ENCODE data around the gene CASP4. TPM values are rescaled to one million over a fixed set of nuclear protein-coding genes. Genes with fewer than 3 reads are reported as not detected.
"Not testable (repeated sequence)": the region's sequence is repeated elsewhere in the genome, so short reads cannot be mapped to it uniquely, and the experiment has no call there.

Gene CASP4
- polyA plus RNA-seq (ENCODE audit: insufficient read length in 3 of 3): 10 to 100 TPM; 22.5 to 26.9 (median 23.1) TPM

DNA sequence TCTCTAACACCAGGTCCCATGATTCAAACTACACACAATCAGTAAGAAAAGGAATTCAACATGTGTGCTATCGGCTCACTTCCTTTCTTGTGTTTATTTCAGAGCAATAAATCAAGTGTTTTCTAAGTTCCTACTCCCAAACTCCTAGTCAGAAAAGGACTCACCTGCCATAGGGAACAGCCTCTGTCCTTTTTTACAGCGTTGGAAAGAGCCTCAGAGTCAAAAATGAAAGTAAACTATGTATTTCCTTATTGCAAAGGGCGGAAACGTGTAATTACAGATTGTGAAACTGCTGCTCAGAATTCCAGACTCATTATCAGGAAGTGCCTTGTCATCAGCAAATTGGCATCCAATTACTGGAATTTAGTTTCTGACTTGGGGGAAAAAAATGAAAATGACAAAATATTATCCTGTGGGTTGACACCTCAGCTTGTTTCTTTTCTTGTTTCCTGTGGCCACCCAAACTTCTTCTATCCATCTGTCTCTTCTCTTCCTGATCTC is at the start of gene CASP4:
Gene CASP4, minus strand, starts transcription at position 220 of the 501 bp plus-strand sequence. Its CDS starts 49 bp downstream, at position 171.
- DNase-seq (ENCODE audit: low read depth in 3 of 3, low spot score in 2 of 3): peak in 1 of 3 donors; percentile 14

DNA sequence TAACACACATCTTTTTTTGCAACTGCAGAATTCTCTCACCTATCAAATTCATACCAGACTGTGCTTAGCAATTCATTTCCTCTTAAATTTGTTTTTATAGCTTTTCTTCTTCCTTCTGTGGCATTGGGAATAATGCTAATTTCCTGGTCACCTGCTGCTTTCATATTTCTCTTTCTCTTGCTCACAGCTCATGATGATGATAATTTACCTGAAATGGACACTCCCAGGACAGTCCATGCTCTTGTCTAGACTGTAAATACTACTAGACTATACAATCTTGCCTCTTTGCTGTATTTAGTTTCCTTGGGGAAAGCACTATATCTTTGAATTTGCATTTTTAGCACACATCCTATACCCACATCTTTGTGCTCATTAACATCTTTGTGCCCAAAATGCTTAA is 39.1 kb upstream of the CASP4 start:
- DNase-seq (ENCODE audit: low read depth in 3 of 3, low spot score in 2 of 3): no peak

- no peak for DNase-seq (ENCODE audit: low read depth in 3 of 3, low spot score in 2 of 3)
These were observed 37.1 kb upstream of the CASP4 start for GRCh38 chr11:105005451-105005845.

DNA sequence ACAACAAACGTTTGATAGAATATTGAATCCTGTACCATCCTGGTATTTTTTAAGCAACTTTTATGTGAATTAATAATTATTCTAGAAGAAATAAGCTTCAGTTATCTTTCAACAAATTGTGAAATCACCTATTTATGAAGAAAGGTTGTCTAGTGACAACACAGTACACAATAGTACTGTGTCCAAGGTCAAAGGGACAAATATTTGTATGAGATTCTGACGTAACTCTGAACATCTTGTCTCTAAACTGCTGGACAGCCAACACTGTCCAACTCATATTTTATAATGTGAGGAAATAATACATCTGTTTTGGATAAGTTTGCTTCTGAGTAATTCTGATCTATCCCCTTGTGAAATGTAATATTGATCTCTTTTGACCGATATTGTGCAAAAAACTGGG is 35.6 kb upstream of the CASP4 start:
- DNase-seq (ENCODE audit: low read depth in 3 of 3, low spot score in 2 of 3): no peak

- no peak for DNase-seq (ENCODE audit: low read depth in 3 of 3, low spot score in 2 of 3)
These were observed 34.8 kb upstream of the CASP4 start for GRCh38 chr11:105003151-105003550.

DNA sequence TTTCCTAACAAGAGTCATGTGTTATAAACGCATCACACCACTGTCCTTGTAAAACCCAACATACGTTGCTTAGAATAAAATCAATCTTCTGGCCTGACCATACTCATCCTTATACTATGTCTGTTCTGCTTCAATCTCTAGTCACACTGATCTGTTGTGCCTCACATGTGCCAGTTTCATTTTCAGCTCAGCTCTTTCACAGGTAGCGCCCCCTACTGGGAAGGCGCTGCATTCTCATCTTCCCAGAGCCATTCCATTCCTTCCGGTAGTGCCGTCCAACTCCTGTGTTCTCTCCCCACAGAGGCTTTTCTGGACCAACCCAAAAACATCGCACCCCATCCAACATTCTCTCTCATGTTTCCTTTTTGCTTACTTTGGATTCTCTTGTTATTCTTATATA is 32.4 kb upstream of the CASP4 start:
- DNase-seq (ENCODE audit: low read depth in 3 of 3, low spot score in 2 of 3): no peak

DNA sequence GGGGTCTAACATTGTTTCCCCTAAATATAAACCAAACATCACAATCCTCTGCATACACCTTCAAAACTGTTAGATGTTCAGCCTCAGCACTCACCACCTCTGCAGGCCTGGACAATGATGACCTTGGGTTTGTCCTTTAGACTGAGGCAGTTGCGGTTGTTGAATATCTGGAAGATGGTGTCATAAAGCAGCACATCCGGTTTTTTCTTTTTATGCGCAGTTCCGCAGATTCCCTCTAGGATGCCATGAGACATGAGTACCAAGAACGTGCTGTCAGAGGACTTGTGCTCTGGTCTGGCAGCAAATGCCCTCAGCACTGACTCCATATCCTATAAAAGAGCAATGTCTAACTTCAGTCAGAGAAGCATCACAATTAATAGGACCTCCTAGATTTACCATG is 31.8 kb upstream of the CASP4 start:
- DNase-seq (ENCODE audit: low read depth in 3 of 3, low spot score in 2 of 3): no peak

- DNase-seq (ENCODE audit: low read depth in 3 of 3, low spot score in 2 of 3): no peak
These were observed 31.3 kb upstream of the CASP4 start for GRCh38 chr11:104999721-105000120.

DNA sequence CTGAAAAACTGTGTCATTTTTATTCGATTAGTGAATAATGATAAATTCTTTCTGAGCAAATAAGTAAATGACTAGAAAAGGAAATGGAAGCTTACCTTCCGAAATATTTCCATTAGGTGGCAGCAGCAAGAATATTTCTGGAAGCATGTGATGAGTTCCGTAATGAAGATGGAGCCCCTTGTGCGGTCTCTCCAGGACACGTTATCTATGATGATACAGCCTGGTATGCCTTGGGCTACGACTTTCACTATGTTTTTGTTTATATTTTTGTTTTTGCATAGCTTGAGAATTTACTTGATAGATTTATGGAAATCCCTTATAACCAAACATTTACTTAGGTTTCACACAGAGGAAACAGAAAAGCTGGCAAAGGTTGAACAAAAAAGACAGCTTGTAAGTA is 28.9 kb upstream of the CASP4 start:
- no peak for DNase-seq (ENCODE audit: low read depth in 3 of 3, low spot score in 2 of 3)

- DNase-seq (ENCODE audit: low read depth in 3 of 3, low spot score in 2 of 3): no peak
These were observed 26.6 kb upstream of the CASP4 start for GRCh38 chr11:104995001-104995408.

GRCh38 chr11:104992781-104993180 is 24.4 kb upstream of the CASP4 start:
- DNase-seq (ENCODE audit: low read depth in 3 of 3, low spot score in 2 of 3): no peak

DNA sequence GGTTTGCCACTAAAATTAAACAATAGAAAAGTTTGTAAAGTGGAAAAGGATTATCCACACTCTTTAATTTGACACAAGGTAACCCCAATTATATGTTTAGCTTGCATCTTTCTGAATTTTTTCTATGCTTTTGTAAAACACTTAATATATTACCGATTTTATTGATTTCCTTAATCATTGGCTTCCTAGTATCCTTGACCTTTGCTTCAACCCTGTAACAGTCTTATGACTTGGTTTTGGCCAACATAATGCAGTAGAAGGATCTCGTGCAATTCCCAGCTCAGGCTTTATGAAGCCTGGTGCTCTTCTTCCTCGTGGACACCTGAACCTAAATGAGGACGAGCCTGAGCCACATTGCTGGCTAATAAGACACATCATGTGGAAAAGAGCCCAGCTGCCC is 23.6 kb upstream of the CASP4 start:
- DNase-seq (ENCODE audit: low read depth in 3 of 3, low spot score in 2 of 3): no peak

- DNase-seq (ENCODE audit: low read depth in 3 of 3, low spot score in 2 of 3): no peak
These were observed 16.4 kb upstream of the CASP4 start for GRCh38 chr11:104984808-104985207.

DNA sequence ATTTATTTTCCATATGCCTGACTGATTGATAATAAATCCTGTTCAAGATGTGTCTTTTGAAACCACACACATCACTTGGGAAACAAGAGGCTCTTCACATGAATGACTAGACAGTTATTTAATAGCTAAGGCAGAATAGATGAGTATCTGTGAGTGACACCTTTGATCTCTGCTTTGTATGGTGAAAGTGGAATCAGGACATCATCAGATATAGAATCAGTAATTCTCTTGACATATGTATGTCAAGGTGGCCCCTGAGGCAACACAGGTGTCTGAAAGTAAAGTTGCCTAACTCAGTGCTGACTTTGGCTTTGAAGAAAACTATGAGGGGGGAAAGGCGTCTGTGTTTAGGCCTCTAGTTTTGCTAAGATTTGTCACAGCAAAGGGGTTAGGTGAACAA is 11.5 kb upstream of the CASP4 start:
- DNase-seq (ENCODE audit: low read depth in 3 of 3, low spot score in 2 of 3): no peak

- DNase-seq (ENCODE audit: low read depth in 3 of 3, low spot score in 2 of 3): no peak
These were observed 5.2 kb upstream of the CASP4 start for GRCh38 chr11:104973616-104974015.

DNA sequence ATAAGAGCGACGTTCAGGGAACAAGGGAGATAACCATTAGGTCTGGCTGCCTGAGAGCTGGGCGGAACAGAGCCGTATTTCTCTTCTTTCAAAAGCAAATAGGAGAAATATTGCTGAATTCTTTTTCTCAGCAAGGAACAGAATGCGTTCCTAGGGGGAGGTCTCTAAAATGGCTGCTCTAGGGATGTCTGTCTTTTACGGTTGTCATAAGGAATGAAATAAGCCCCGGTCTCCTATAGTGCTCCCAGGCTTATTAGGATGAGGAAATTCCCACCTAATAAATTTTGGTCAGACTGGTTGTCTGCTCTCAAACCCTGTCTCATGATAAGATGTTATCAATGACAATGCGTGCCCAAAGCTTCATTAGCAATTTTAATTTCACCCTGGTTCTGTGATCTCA is 4.5 kb upstream of the CASP4 start:
- not testable (repeated sequence) for DNase-seq (ENCODE audit: low read depth in 3 of 3, low spot score in 2 of 3)

DNA sequence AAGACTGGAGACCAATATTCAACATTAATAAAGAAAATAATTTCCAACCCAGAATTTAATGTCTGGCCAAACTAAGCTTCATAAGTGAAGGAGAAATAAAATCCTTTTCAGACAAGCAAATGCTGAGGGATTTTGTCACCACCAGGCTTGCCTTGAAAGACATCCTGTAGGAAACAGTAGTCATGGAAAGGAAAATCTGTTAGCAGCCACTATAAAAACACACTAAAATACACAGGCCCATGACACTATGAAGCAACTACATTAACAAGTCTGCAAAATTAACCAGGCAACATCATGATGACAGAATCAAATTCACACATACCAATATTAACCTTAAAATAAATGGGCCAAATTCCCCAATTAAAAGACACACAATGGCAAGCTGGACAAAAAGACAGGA is 2.4 kb upstream of the CASP4 start:
- DNase-seq (ENCODE audit: low read depth in 3 of 3, low spot score in 2 of 3): no peak

DNA sequence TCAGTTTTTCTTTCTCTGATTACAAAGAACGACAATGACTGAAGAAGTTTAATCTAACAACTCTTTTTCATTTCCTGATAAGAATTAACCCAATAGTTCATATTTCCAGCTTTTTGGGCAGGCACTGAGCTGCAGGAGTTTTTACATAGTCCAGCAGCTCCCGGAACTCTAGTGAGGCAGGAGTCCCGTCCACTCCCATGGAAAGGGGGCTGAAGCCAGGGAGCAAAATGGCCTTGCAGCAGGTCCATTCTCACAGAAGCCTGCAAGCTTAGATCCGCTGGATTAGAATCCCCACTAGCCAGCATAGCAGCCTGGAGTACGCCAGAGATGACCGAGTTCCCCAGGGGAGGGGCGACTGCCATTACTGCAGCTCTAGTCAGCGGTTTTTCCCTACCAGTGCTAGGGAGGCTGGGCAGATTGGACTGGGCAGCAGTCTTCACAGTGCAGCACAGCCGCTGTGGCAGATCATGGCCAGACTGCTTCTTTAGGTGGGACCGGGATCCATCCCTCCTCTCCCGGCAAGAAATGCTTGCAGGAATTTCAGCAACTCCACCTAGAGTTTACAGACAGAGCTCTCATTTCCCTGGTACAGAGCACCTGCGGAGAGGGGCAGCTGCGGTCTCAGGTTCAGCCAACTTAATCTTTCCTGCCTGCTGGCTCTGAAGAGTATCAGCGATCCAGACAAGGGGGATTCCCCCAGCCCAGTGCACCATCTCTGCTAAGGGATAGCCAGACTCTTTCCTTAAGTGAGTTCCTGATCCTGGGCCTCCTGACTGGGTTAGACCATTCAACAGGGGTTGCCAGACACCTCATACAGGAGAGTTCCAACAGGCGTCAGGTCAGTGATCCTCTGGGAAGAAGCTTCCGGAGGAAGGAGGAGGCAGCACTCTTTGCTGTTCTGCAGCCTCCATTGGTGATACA is 742 bp upstream of the CASP4 start:
- no peak for DNase-seq (ENCODE audit: low read depth in 3 of 3, low spot score in 2 of 3)

DNA sequence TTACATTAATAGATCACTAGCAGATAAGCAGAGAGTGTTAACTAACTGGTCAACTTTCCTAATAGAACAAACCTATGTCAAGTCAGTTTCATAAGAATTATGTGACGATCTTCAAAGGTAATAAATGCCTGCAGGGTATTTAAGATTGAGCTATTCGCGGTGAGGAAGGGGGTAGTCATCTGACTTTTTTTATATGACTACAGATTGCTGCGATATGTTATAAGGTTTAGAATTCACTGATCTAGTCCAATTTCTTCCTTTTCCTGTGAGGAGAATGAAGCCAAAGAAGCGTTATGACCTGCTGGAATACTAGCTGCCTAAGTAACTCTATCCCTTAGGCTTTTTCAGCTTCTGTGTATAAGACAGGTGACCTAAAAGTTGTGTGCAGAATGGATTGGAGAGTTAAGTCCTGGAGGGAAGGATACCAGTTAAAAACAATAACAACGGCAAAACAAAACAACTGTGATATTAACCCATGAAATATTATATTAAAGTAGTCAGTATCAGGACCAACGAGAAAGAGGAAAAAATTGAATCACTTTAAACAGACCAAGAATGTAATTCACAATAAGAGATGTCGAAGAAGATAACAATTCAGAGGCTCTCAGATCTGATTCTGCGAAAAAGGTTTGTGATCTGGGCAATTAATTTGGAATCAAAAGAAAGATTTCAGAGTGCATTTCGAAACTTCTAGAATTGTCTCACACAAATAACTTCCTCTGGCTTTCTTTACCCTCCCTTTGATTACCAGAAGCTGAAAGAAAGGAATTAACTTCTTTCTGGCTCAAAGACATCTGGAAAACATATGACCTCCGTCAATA is 630 bp downstream of the CASP4 start:
- DNase-seq (ENCODE audit: low read depth in 3 of 3, low spot score in 2 of 3): no peak

DNA sequence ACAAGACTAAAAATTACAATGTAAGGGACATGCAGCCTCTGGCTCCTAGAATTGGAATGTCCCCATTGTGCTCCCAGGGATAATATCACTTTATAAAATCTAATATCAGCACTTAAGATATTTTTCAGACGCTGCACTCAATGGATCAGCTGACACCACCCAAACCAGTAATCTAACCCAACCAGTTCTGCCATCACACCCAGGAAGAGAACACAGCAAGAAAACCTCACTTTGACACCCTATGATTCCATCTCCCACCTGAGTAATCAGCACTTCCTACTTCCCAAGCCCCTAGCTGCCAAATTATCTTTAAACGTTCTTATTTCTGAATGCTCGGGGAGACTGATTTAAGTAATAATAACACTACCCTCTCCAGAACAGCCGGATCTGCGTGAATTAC is 2.6 kb downstream of the CASP4 start:
- no peak for DNase-seq (ENCODE audit: low read depth in 3 of 3, low spot score in 2 of 3)

- DNase-seq (ENCODE audit: low read depth in 3 of 3, low spot score in 2 of 3): no peak
These were observed 4.1 kb downstream of the CASP4 start for GRCh38 chr11:104964247-104964646.

Data from right renal cortex interstitium (tissue), 3 donors.